HL-60 (cell line): ENCODE data around the gene SPOCK3.

Source experiments
- DNase-seq, 2 experiments: peaks; one replicate each; pipeline ENCODE4 v3.0.0-alpha.2; 2010 to 2020; ENCODE audit warnings: low read depth in 1 of 2, low spot score in 1 of 2
- H3K27ac ChIP-seq: fragments of 250-450 bp; sonication (Bioruptor Pico); replicated peaks from 2 replicates; pipeline ENCODE4 v1.5.1; 2020; ENCODE audit warnings: mild to moderate bottlenecking, moderate library complexity
- H3K27me3 ChIP-seq: fragments of 250-450 bp; sonication (Bioruptor Pico); 2 replicates; pipeline ENCODE4 v1.5.1; 2021; ENCODE audit warnings: mild to moderate bottlenecking, moderate library complexity; ENCODE audit not compliant: insufficient read depth, poor library complexity, severe bottlenecking
- H3K4me3 ChIP-seq: replicated peaks from 2 replicates; pipeline ENCODE4 v1.5.1; 2011; ENCODE audit warnings: mild to moderate bottlenecking, control low read depth, low read length; ENCODE audit not compliant: insufficient read depth
- CTCF ChIP-seq: IDR thresholded peaks from one replicate; pipeline ENCODE4 v1.5.1; 2011; ENCODE audit warnings: low read length, control low read depth, inconsistent platforms; ENCODE audit not compliant: insufficient read depth
- GABPA ChIP-seq: IDR thresholded peaks from 2 replicates; pipeline ENCODE4 v1.6.1; 2012; ENCODE audit warnings: low read depth
- POLR2AphosphoS5 ChIP-seq: IDR thresholded peaks from 2 replicates; pipeline ENCODE4 v1.6.1; 2012; ENCODE audit warnings: low read depth
- REST ChIP-seq: IDR thresholded peaks from 2 replicates; pipeline ENCODE4 v1.6.1; 2012; ENCODE audit warnings: low read depth; ENCODE audit not compliant: insufficient replicate concordance
- SPI1 ChIP-seq: IDR thresholded peaks from 2 replicates; pipeline ENCODE4 v1.6.1; 2012; ENCODE audit warnings: low read depth, mild to moderate bottlenecking, borderline replicate concordance

Gene SPOCK3

GRCh38 chr4:166687828-166688227, 546.5 kb downstream of the SPOCK3 start:
- no peak overlapping the region for H3K4me3 ChIP-seq
- H3K27ac ChIP-seq = no peak overlapping the region
- TF ChIP-seq SPI1 = no peak
- no peak for TF ChIP-seq POLR2AphosphoS5
- TF ChIP-seq CTCF = no peak
- TF ChIP-seq REST = no peak
- TF ChIP-seq GABPA = no peak
- no peak for DNase-seq
- H3K27me3 ChIP-seq = no peaks in the 10 kb centered on the region
